Lung (tissue), 12 donors: Measurements from ENCODE around the gene TEX28. TPM values are rescaled to one million over a fixed set of nuclear protein-coding genes. Genes with fewer than 3 reads are reported as not detected.

Experiments
- ATAC-seq: fragments of 200-7000 bp; cut with Tn5 transposase; one replicate; pipeline ENCODE4 v1.9.1; 2020; ENCODE audit warnings: moderate number of reproducible peaks; ENCODE audit not compliant: insufficient read depth, low FRiP score
- DNase-seq, 3 donors: peaks; one replicate each; pipeline ENCODE4 v3.0.0-alpha.2; 2013 to 2017
- H3K27ac ChIP-seq, 2 donors: one replicate each; pipeline ENCODE4 v1.5.1; 2013; ENCODE audit warnings: mild to moderate bottlenecking in 2 of 2, moderate library complexity in 2 of 2, control low read depth in 1 of 2, inconsistent platforms in 1 of 2, low read depth in 1 of 2, low read length in 1 of 2
- H3K27me3 ChIP-seq, 3 donors: one replicate each; pipeline ENCODE4 v1.5.1; 2013; ENCODE audit warnings: low read length in 2 of 3; ENCODE audit not compliant: control insufficient read depth in 3 of 3, insufficient read depth in 3 of 3
- H3K36me3 ChIP-seq, 4 donors: one replicate each; pipeline ENCODE4 v1.5.1; 2013; ENCODE audit warnings: low read length in 4 of 4, mild to moderate bottlenecking in 1 of 4, moderate library complexity in 1 of 4; ENCODE audit not compliant: control insufficient read depth in 4 of 4, insufficient read depth in 4 of 4
- H3K4me1 ChIP-seq, 5 donors: one replicate each; pipeline ENCODE4 v1.5.1; 2013; ENCODE audit warnings: low read length in 5 of 5, mild to moderate bottlenecking in 2 of 5, moderate library complexity in 1 of 5; ENCODE audit not compliant: control insufficient read depth in 5 of 5, insufficient read depth in 5 of 5
- H3K4me3 ChIP-seq: one replicate; pipeline ENCODE4 v1.5.1; 2013; ENCODE audit warnings: mild to moderate bottlenecking, control low read depth, moderate library complexity
- H3K9ac ChIP-seq, 2 donors: one replicate each; pipeline ENCODE4 v1.5.1; 2013; ENCODE audit warnings: low read length in 2 of 2, control low read depth in 1 of 2; ENCODE audit not compliant: insufficient read depth in 1 of 2
- H3K9me3 ChIP-seq, 4 donors: one replicate each; pipeline ENCODE4 v1.5.1; 2013; ENCODE audit warnings: low read length in 3 of 4, mild to moderate bottlenecking in 1 of 4, moderate library complexity in 1 of 4; ENCODE audit not compliant: control insufficient read depth in 4 of 4, insufficient read depth in 3 of 4
- CTCF ChIP-seq: IDR thresholded peaks from 2 replicates; pipeline ENCODE4 v1.5.1; 2012; ENCODE audit warnings: mild to moderate bottlenecking; ENCODE audit errors: control extremely low read depth, extremely low read depth
- WGBS, 2 donors: extraction: QIAGEN DNeasy Blood & Tissue Kit; methylation state at CpG; one replicate each; pipeline ENCODE4 v1.1.7; 2013; 5-methylcytosine and 5-hydroxymethylcytosine counted together
- polyA plus RNA-seq, 2 donors: library from polyadenylated mRNA; stranded (reverse); fragments of 200-250 nt; gene quantifications; one replicate each; pipeline ENCODE4 v1.2.1, GENCODE V29; 2013
- total RNA-seq, 2 donors: library from RNA; depleted of rRNA in 1 of 2; stranded (reverse); fragments of >200 nt in 1 of 2; gene quantifications; one replicate each; pipeline ENCODE4 v1.2.1, GENCODE V29; 2014 to 2021
- donor health status: control.
- donor health status: control.
- donor health status: Bipolar disorder and iron deficiency.
- donor health status: healthy.
- donor health status: DM: yes; HTN: yes; CAD: no.

TEX28 gene
- total and polyA plus RNA-seq, 4 donors: 0.02 TPM; not detected in 3

GRCh38 chrX:154334496-154334895 lies 39.6 kb upstream of the TEX28 start:
- H3K36me3 ChIP-seq: no peaks in the 10 kb centered on the region
- no peak for DNase-seq
- H3K27me3 ChIP-seq: no peaks in the 10 kb centered on the region
- no peak for ATAC-seq
- TF ChIP-seq CTCF: no peak
- no peak overlapping the region for H3K9ac ChIP-seq
- no peak overlapping the region for H3K27ac ChIP-seq
- WGBS, 2 donors: 75 to 93% methylated on average over 10 of the region's 10 CpGs
- peaks cover 0 to 4% (median 0%) of the 10 kb centered on the region in 4 donors for H3K9me3 ChIP-seq
- no peak overlapping the region for H3K4me3 ChIP-seq
- no peaks in the 10 kb centered on the region for H3K4me1 ChIP-seq

GRCh38 chrX:154333837-154334271 lies 38.9 kb upstream of the TEX28 start:
- Histone ChIP-seq H3K27me3 (no peaks in the 10 kb centered on the region), H3K4me3 (no peak overlapping the region), H3K9me3 (peaks cover 0 to 4% (median 0%) of the 10 kb centered on the region in 4 donors), H3K9ac (no peak overlapping the region), H3K4me1 (no peaks in the 10 kb centered on the region), H3K27ac (no peak overlapping the region), H3K36me3 (no peaks in the 10 kb centered on the region)
- ATAC-seq: no peak
- 32 to 56% methylated on average over 5 to 6 of the region's 6 CpGs for WGBS, 2 donors
- no peak for TF ChIP-seq CTCF
- DNase-seq: no peak

GRCh38 chrX:154333116-154333515 lies 38.2 kb upstream of the TEX28 start:
- no peak for DNase-seq
- Histone ChIP-seq H3K27me3 (no peaks in the 10 kb centered on the region), H3K9ac (no peak overlapping the region), H3K4me3 (no peak overlapping the region), H3K4me1 (no peaks in the 10 kb centered on the region), H3K36me3 (no peaks in the 10 kb centered on the region), H3K9me3 (peaks cover 0 to 4% (median 0%) of the 10 kb centered on the region in 4 donors), H3K27ac (no peak overlapping the region)
- 85 to 97% methylated on average over 9 of the region's 9 CpGs for WGBS, 2 donors
- TF ChIP-seq CTCF: no peak
- ATAC-seq: no peak

GRCh38 chrX:154332561-154332960 lies 37.6 kb upstream of the TEX28 start:
- 91 to 93% methylated on average over 25 to 29 of the region's 29 CpGs for WGBS, 2 donors
- no peak overlapping the region for H3K4me3 ChIP-seq
- ATAC-seq (no peak), DNase-seq (no peak)
- TF ChIP-seq CTCF: no peak
- H3K27me3 ChIP-seq: no peaks in the 10 kb centered on the region
- H3K9ac ChIP-seq: no peak overlapping the region
- no peak overlapping the region for H3K27ac ChIP-seq
- no peaks in the 10 kb centered on the region for H3K36me3 ChIP-seq
- H3K4me1 ChIP-seq: peaks cover 0 to 5% (median 0%) of the 10 kb centered on the region in 5 donors
- H3K9me3 ChIP-seq: peaks cover 0 to 4% (median 0%) of the 10 kb centered on the region in 4 donors
